Mononuclear cell (primary cell): ENCODE measurements around the gene FLRT2. TPM values are rescaled to one million over a fixed set of nuclear protein-coding genes. Genes with fewer than 3 reads are reported as not detected.

Experiments used
- H3K27me3 ChIP-seq: 2 replicates; pipeline ENCODE4 v1.6.0; 2011; ENCODE audit warnings: low read length, control low read depth; ENCODE audit not compliant: insufficient read depth
- H3K4me1 ChIP-seq: 2 replicates; pipeline ENCODE4 v1.5.1; 2011; ENCODE audit warnings: mild to moderate bottlenecking, low read length, control low read depth; ENCODE audit not compliant: insufficient read depth
- H3K4me3 ChIP-seq: 2 replicates; pipeline ENCODE4 v1.5.1; 2011; ENCODE audit warnings: mild to moderate bottlenecking, low read length, moderate library complexity
- H3K9me3 ChIP-seq: 2 replicates; pipeline ENCODE4 v1.5.1; 2011; ENCODE audit warnings: low read depth, mild to moderate bottlenecking, control low read depth, low read length
- total RNA-seq: library from RNA; depleted of rRNA; stranded (reverse); fragments of >200 nt; gene quantifications from one replicate; pipeline ENCODE4 v1.2.3, GENCODE V29; 2012

The FLRT2 gene
- total RNA-seq, 1 donor = under 0.01 TPM

GRCh38 chr14:85675957-85676356 lies 146.0 kb downstream of the FLRT2 start:
- H3K4me3 ChIP-seq = no peak overlapping the region
- H3K4me1 ChIP-seq = no peaks in the 10 kb centered on the region
- no peaks in the 10 kb centered on the region for H3K27me3 ChIP-seq
- H3K9me3 ChIP-seq = no peaks in the 10 kb centered on the region

- Histone ChIP-seq H3K4me3 (no peak overlapping the region), H3K27me3 (no peaks in the 10 kb centered on the region), H3K9me3 (no peaks in the 10 kb centered on the region), H3K4me1 (no peaks in the 10 kb centered on the region)
These were observed 157.0 kb downstream of the FLRT2 start for GRCh38 chr14:85686908-85687307.

- Histone ChIP-seq H3K27me3 (no peaks in the 10 kb centered on the region), H3K9me3 (no peaks in the 10 kb centered on the region), H3K4me1 (no peaks in the 10 kb centered on the region), H3K4me3 (no peak overlapping the region)
These were observed 157.5 kb downstream of the FLRT2 start for GRCh38 chr14:85687456-85687855.

GRCh38 chr14:85688006-85688405 lies 158.1 kb downstream of the FLRT2 start:
- H3K4me1 ChIP-seq = no peaks in the 10 kb centered on the region
- H3K4me3 ChIP-seq = no peak overlapping the region
- H3K27me3 ChIP-seq = no peaks in the 10 kb centered on the region
- H3K9me3 ChIP-seq = no peaks in the 10 kb centered on the region

- no peaks in the 10 kb centered on the region for H3K27me3 ChIP-seq
- no peak overlapping the region for H3K4me3 ChIP-seq
- H3K4me1 ChIP-seq = no peaks in the 10 kb centered on the region
- no peaks in the 10 kb centered on the region for H3K9me3 ChIP-seq
These were observed 165.4 kb downstream of the FLRT2 start for GRCh38 chr14:85695300-85695699.

GRCh38 chr14:85701116-85701515 lies 171.2 kb downstream of the FLRT2 start:
- H3K9me3 ChIP-seq = no peaks in the 10 kb centered on the region
- no peaks in the 10 kb centered on the region for H3K27me3 ChIP-seq
- H3K4me1 ChIP-seq = no peaks in the 10 kb centered on the region
- no peak overlapping the region for H3K4me3 ChIP-seq

GRCh38 chr14:85701763-85702162 lies 171.8 kb downstream of the FLRT2 start:
- Histone ChIP-seq H3K9me3 (no peaks in the 10 kb centered on the region), H3K27me3 (no peaks in the 10 kb centered on the region), H3K4me3 (no peak overlapping the region), H3K4me1 (no peaks in the 10 kb centered on the region)

- Histone ChIP-seq H3K4me1 (no peaks in the 10 kb centered on the region), H3K27me3 (no peaks in the 10 kb centered on the region), H3K4me3 (no peak overlapping the region), H3K9me3 (no peaks in the 10 kb centered on the region)
These were observed 172.2 kb downstream of the FLRT2 start for GRCh38 chr14:85702191-85702590.

- Histone ChIP-seq H3K4me3 (no peak overlapping the region), H3K27me3 (no peaks in the 10 kb centered on the region), H3K9me3 (no peaks in the 10 kb centered on the region), H3K4me1 (no peaks in the 10 kb centered on the region)
These were observed 173.1 kb downstream of the FLRT2 start for GRCh38 chr14:85702997-85703396.
